ENCODE measurements around the gene CUBN. TPM values are rescaled to one million over a fixed set of nuclear protein-coding genes. Genes with fewer than 3 reads are reported as not detected.

CUBN gene
- total RNA-seq, 1 donor from 2014 or later: 2.7 TPM

- peaks cover 27% of the 10 kb centered on the region for H3K4me1 Mint-ChIP-seq (ENCODE audit: low read depth, unreplicated experiment)
Observed at GRCh38 chr10:17122726-17123661, 6.6 kb downstream of the CUBN start.

GRCh38 chr10:17122052-17122451 lies 7.6 kb downstream of the CUBN start:
- Histone ChIP-seq H2AFZ (ENCODE audit: low read depth, low read length) (no peak overlapping the region), H3K27ac (ENCODE audit: low read depth, low read length) (no peak overlapping the region), H3K4me3 (ENCODE audit: insufficient read depth, low read depth, low read length) (no peak overlapping the region), H3K36me3 (ENCODE audit: insufficient read depth, low read length) (no peaks in the 10 kb centered on the region), H3K4me2 (ENCODE audit: low read length) (no peak overlapping the region), H3K27me3 (ENCODE audit: insufficient read depth, low read length) (no peaks in the 10 kb centered on the region), H3K9ac (ENCODE audit: low read length) (no peak overlapping the region), H3K79me2 (ENCODE audit: insufficient read depth, low read length) (no peaks in the 10 kb centered on the region), H3K9me3 (ENCODE audit: insufficient read depth, low read depth, low read length) (no peaks in the 10 kb centered on the region), H3K4me1 (ENCODE audit: insufficient read depth, low read length) (peaks cover 14% of the 10 kb centered on the region), H4K20me1 (ENCODE audit: insufficient read depth, low read length) (no peaks in the 10 kb centered on the region)
- FAIRE-seq: peak; percentile 32
- H3K4me3 Mint-ChIP-seq (ENCODE audit: unreplicated experiment): no peak overlapping the region
- no peaks in the 10 kb centered on the region for H3K27me3 Mint-ChIP-seq (ENCODE audit: low read depth, unreplicated experiment)
- peaks cover 25% of the 10 kb centered on the region for H3K4me1 Mint-ChIP-seq (ENCODE audit: low read depth, unreplicated experiment)
- TF ChIP-seq EZH2 (IDR thresholded peaks at IDR 0.05; ENCODE audit: insufficient read depth, low read length): no peak
- TF ChIP-seq CTCF (IDR thresholded peaks at IDR 0.05; ENCODE audit: insufficient read depth, low read depth, low read length): no peak
- H3K27ac Mint-ChIP-seq (ENCODE audit: unreplicated experiment): no peak overlapping the region
- no peak for DNase-seq (ENCODE audit: low read depth)
- H3K9me3 Mint-ChIP-seq (ENCODE audit: unreplicated experiment): no peaks in the 10 kb centered on the region
- no peaks in the 10 kb centered on the region for H3K36me3 Mint-ChIP-seq (ENCODE audit: low read depth, unreplicated experiment)

More at GRCh38 chr10:17122726-17123661, 6.6 kb downstream of the CUBN start:
- H3K9me3 ChIP-seq (ENCODE audit: insufficient read depth, low read depth, low read length): no peaks in the 10 kb centered on the region
- Mint-ChIP-seq H3K9me3 (ENCODE audit: unreplicated experiment) (no peaks in the 10 kb centered on the region), H3K27me3 (ENCODE audit: low read depth, unreplicated experiment) (no peaks in the 10 kb centered on the region), H3K36me3 (ENCODE audit: low read depth, unreplicated experiment) (no peaks in the 10 kb centered on the region), H3K4me3 (ENCODE audit: unreplicated experiment) (no peak overlapping the region), H3K27ac (ENCODE audit: unreplicated experiment) (no peak overlapping the region)
- H4K20me1 ChIP-seq (ENCODE audit: insufficient read depth, low read length): no peaks in the 10 kb centered on the region
- H3K4me2 ChIP-seq (ENCODE audit: low read length): peak overlapping the region; percentile 63
- H3K9ac ChIP-seq (ENCODE audit: low read length): peak overlapping the region; percentile 38
- peak; percentile 50 for FAIRE-seq
- H3K27ac ChIP-seq (ENCODE audit: low read depth, low read length): peak overlapping the region; percentile 83
- H3K36me3 ChIP-seq (ENCODE audit: insufficient read depth, low read length): no peaks in the 10 kb centered on the region
- no peak overlapping the region for H3K4me3 ChIP-seq (ENCODE audit: insufficient read depth, low read depth, low read length)
- DNase-seq (ENCODE audit: low read depth): peak; percentile 91
- no peak for TF ChIP-seq CTCF (IDR thresholded peaks at IDR 0.05; ENCODE audit: insufficient read depth, low read depth, low read length)
- TF ChIP-seq EZH2 (IDR thresholded peaks at IDR 0.05; ENCODE audit: insufficient read depth, low read length): no peak
- H3K27me3 ChIP-seq (ENCODE audit: insufficient read depth, low read length): no peaks in the 10 kb centered on the region
- no peaks in the 10 kb centered on the region for H3K79me2 ChIP-seq (ENCODE audit: insufficient read depth, low read length)
- peaks cover 14% of the 10 kb centered on the region for H3K4me1 ChIP-seq (ENCODE audit: insufficient read depth, low read length)
- H2AFZ ChIP-seq (ENCODE audit: low read depth, low read length): no peak overlapping the region

- H3K9me3 ChIP-seq (ENCODE audit: insufficient read depth, low read depth, low read length): no peaks in the 10 kb centered on the region
Observed at GRCh38 chr10:17120694-17121093, 8.9 kb downstream of the CUBN start.

More at GRCh38 chr10:17120694-17121093, 8.9 kb downstream of the CUBN start:
- no peaks in the 10 kb centered on the region for H3K9me3 Mint-ChIP-seq (ENCODE audit: unreplicated experiment)
- H3K27me3 Mint-ChIP-seq (ENCODE audit: low read depth, unreplicated experiment): no peaks in the 10 kb centered on the region
- FAIRE-seq (no peak), DNase-seq (ENCODE audit: low read depth) (no peak)
- H3K4me3 Mint-ChIP-seq (ENCODE audit: unreplicated experiment): no peak overlapping the region
- no peak overlapping the region for H3K27ac ChIP-seq (ENCODE audit: low read depth, low read length)
- no peak overlapping the region for H3K9ac ChIP-seq (ENCODE audit: low read length)
- H4K20me1 ChIP-seq (ENCODE audit: insufficient read depth, low read length): no peaks in the 10 kb centered on the region
- no peaks in the 10 kb centered on the region for H3K36me3 Mint-ChIP-seq (ENCODE audit: low read depth, unreplicated experiment)
- H3K4me1 ChIP-seq (ENCODE audit: insufficient read depth, low read length): peaks cover 14% of the 10 kb centered on the region
- H3K4me1 Mint-ChIP-seq (ENCODE audit: low read depth, unreplicated experiment): peaks cover 25% of the 10 kb centered on the region
- H3K79me2 ChIP-seq (ENCODE audit: insufficient read depth, low read length): no peaks in the 10 kb centered on the region
- H3K27me3 ChIP-seq (ENCODE audit: insufficient read depth, low read length): no peaks in the 10 kb centered on the region
- TF ChIP-seq CTCF (IDR thresholded peaks at IDR 0.05; ENCODE audit: insufficient read depth, low read depth, low read length) (no peak), EZH2 (IDR thresholded peaks at IDR 0.05; ENCODE audit: insufficient read depth, low read length) (no peak)
- H3K36me3 ChIP-seq (ENCODE audit: insufficient read depth, low read length): no peaks in the 10 kb centered on the region
- no peak overlapping the region for H3K4me3 ChIP-seq (ENCODE audit: insufficient read depth, low read depth, low read length)
- H3K27ac Mint-ChIP-seq (ENCODE audit: unreplicated experiment): no peak overlapping the region
- no peak overlapping the region for H3K4me2 ChIP-seq (ENCODE audit: low read length)
- no peak overlapping the region for H2AFZ ChIP-seq (ENCODE audit: low read depth, low read length)

Measured in astrocyte (in vitro differentiated cells and primary cell).